ENCODE data around the gene KLHDC9. TPM values are rescaled to one million over a fixed set of nuclear protein-coding genes. Genes with fewer than 3 reads are reported as not detected.

The KLHDC9 gene
- total and polyA plus RNA-seq, 2 donors (not counting 1 experiment from before 2014, with no cell fraction given) = 0.95 to 3.0 TPM

DNA sequence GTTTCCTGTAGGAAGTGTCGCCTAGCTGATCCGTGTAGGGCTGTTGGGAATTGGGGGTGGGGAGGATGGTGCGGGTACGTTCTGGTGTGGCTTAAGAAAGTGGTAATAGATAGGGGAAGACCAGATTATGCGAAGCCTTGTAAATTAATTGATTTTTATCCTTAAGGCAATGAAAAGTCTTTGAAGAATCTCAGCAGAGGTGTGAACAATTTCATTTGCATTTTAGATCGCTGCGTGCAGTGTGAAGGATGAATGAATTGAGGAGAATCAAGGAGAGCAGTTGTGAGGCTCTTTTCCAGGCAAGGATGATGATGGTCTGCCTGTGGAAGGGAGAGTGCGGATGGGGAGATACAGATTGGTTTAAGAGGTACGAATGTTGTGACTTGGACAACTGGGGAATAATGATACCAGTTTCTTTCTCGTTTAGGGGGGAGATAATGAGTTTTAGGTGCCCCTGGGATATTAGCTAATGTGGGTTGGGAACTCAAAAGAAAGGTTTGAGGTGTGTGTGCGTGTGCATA is 35.1 kb downstream of the KLHDC9 start:
- Histone ChIP-seq H3K4me2 (ENCODE audit: extremely low read depth, insufficient read depth, low read length) (peak overlapping the region; percentile 86), H3K4me1 (ENCODE audit: control insufficient read depth, extremely low read depth, insufficient read depth, low read length) (peaks cover 3% of the 10 kb centered on the region), H3K79me2 (ENCODE audit: control insufficient read depth, insufficient read depth, low read length) (peaks cover 45% of the 10 kb centered on the region), H3K9ac (ENCODE audit: insufficient read depth, low read length) (peak overlapping the region; percentile 96), H3K4me3 (replicated peaks in 1 of 4; ENCODE audit: control extremely low read depth in 1 of 4, insufficient read depth in 1 of 4, low read depth in 3 of 4, low read length in 4 of 4) (peak overlapping the region; percentile 84 to 99 (median 94)), H4K20me1 (ENCODE audit: control insufficient read depth, extremely low read depth, insufficient read depth, low read length) (no peaks in the 10 kb centered on the region), H2AFZ (ENCODE audit: low read length) (peak overlapping the region; percentile 90), H3K36me3 (ENCODE audit: control insufficient read depth, insufficient read depth, low read length) (peaks cover 9% of the 10 kb centered on the region), H3K27ac (ENCODE audit: insufficient read depth, low read length) (peak overlapping the region; percentile 83), H3K27me3 (ENCODE audit: control insufficient read depth, insufficient read depth, low read length) (no peaks in the 10 kb centered on the region), H3K9me3 (ENCODE audit: control insufficient read depth, insufficient read depth, low read depth, low read length) (no peaks in the 10 kb centered on the region)
- TF ChIP-seq CTCF (conservative IDR thresholded peaks at IDR 0.05 in 1 of 2, IDR thresholded peaks at IDR 0.05 in 1 of 2; ENCODE audit: low read depth in 1 of 2, low read length in 2 of 2) (no peak), EZH2 (IDR thresholded peaks at IDR 0.05; ENCODE audit: low read length, missing control alignments) (no peak)
- DNase-seq (ENCODE audit: low read depth in 2 of 2) = no peak

DNA sequence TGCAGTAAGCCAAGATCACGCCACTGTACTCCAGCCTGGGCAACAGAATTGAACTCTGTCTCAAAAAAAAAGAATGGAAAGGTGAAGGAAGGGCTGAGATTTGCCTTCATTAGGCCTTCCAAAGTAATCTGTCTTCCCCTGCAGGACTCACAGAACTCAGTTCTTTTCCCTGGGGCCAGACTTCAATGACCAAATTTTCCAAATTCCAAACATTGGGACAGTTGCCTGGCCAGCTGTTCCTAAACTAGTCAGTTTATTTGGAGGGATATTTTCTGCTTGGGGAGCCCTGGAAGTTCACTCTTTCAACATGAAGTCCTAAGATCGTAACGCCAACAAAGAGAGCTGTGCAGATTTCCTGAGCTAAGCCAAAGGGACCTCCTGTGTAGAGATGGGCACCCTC is 39.7 kb downstream of the KLHDC9 start:
- H3K9ac ChIP-seq (ENCODE audit: insufficient read depth, low read length) = no peak overlapping the region
- H3K27ac ChIP-seq (ENCODE audit: insufficient read depth, low read length) = no peak overlapping the region
- no peak overlapping the region for H3K4me3 ChIP-seq (replicated peaks in 1 of 4; ENCODE audit: control extremely low read depth in 1 of 4, insufficient read depth in 1 of 4, low read depth in 3 of 4, low read length in 4 of 4)
- H3K4me1 ChIP-seq (ENCODE audit: control insufficient read depth, extremely low read depth, insufficient read depth, low read length) = no peaks in the 10 kb centered on the region
- no peaks in the 10 kb centered on the region for H3K27me3 ChIP-seq (ENCODE audit: control insufficient read depth, insufficient read depth, low read length)
- H3K36me3 ChIP-seq (ENCODE audit: control insufficient read depth, insufficient read depth, low read length) = no peaks in the 10 kb centered on the region
- no peak overlapping the region for H3K4me2 ChIP-seq (ENCODE audit: extremely low read depth, insufficient read depth, low read length)
- H4K20me1 ChIP-seq (ENCODE audit: control insufficient read depth, extremely low read depth, insufficient read depth, low read length) = no peaks in the 10 kb centered on the region
- peaks cover 17% of the 10 kb centered on the region for H3K79me2 ChIP-seq (ENCODE audit: control insufficient read depth, insufficient read depth, low read length)
- DNase-seq (ENCODE audit: low read depth in 2 of 2) = no peak
- TF ChIP-seq CTCF (conservative IDR thresholded peaks at IDR 0.05 in 1 of 2, IDR thresholded peaks at IDR 0.05 in 1 of 2; ENCODE audit: low read depth in 1 of 2, low read length in 2 of 2) (no peak), EZH2 (IDR thresholded peaks at IDR 0.05; ENCODE audit: low read length, missing control alignments) (no peak)
- H3K9me3 ChIP-seq (ENCODE audit: control insufficient read depth, insufficient read depth, low read depth, low read length) = no peaks in the 10 kb centered on the region
- H2AFZ ChIP-seq (ENCODE audit: low read length) = no peak overlapping the region

DNA sequence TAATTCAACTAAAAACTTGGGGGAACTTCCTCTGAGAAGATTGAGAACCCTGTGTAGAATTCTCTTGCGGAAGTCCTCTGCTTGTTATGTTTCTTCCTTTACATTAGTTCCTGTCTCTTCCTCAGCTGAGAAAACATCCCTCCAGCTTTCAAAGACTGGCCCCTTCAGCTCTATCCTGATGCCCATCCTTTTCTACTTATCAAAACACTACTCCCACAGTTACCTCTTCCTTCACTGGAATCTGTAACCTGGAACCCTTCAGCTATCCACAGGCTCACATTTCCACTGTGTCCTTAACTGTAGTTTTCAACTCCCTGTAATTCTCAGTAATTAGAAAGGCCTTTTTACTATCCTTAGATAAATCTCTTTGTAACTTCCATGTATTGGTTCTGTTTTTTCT is 40.3 kb downstream of the KLHDC9 start:
- Histone ChIP-seq H3K9ac (ENCODE audit: insufficient read depth, low read length) (no peak overlapping the region), H3K4me3 (replicated peaks in 1 of 4; ENCODE audit: control extremely low read depth in 1 of 4, insufficient read depth in 1 of 4, low read depth in 3 of 4, low read length in 4 of 4) (no peak overlapping the region), H3K36me3 (ENCODE audit: control insufficient read depth, insufficient read depth, low read length) (no peaks in the 10 kb centered on the region), H3K79me2 (ENCODE audit: control insufficient read depth, insufficient read depth, low read length) (peaks cover 15% of the 10 kb centered on the region), H3K9me3 (ENCODE audit: control insufficient read depth, insufficient read depth, low read depth, low read length) (no peaks in the 10 kb centered on the region), H3K4me2 (ENCODE audit: extremely low read depth, insufficient read depth, low read length) (no peak overlapping the region), H2AFZ (ENCODE audit: low read length) (no peak overlapping the region), H4K20me1 (ENCODE audit: control insufficient read depth, extremely low read depth, insufficient read depth, low read length) (no peaks in the 10 kb centered on the region), H3K27me3 (ENCODE audit: control insufficient read depth, insufficient read depth, low read length) (no peaks in the 10 kb centered on the region), H3K27ac (ENCODE audit: insufficient read depth, low read length) (no peak overlapping the region), H3K4me1 (ENCODE audit: control insufficient read depth, extremely low read depth, insufficient read depth, low read length) (no peaks in the 10 kb centered on the region)
- TF ChIP-seq EZH2 (IDR thresholded peaks at IDR 0.05; ENCODE audit: low read length, missing control alignments) (no peak), CTCF (conservative IDR thresholded peaks at IDR 0.05 in 1 of 2, IDR thresholded peaks at IDR 0.05 in 1 of 2; ENCODE audit: low read depth in 1 of 2, low read length in 2 of 2) (no peak)
- no peak for DNase-seq (ENCODE audit: low read depth in 2 of 2)

All from fibroblast of lung (primary cell).